Stimulated activated naive CD8-positive, alpha-beta T cell treated with anti-CD3 and anti-CD28 coated beads, Interleukin-15, amount 100 ng/mL, for 72 hours (primary cell): ENCODE data around the gene SFSWAP.
"Not testable (repeated sequence)": the region's sequence is repeated elsewhere in the genome, so short reads cannot be mapped to it uniquely, and the experiment has no call there.

Source experiments
- ATAC-seq: fragments of 150-1000 bp; cut with Tn5 transposase; 2 replicates; pipeline ENCODE4 v1.10.0; 2021; ENCODE audit warnings: mild to moderate bottlenecking, moderate library complexity
- DNase-seq, 2 donors: peaks; one replicate each; pipeline ENCODE4 v3.0.0; 2021 to 2022
- H3K27ac Mint-ChIP-seq, 2 donors: one replicate each; pipeline ENCODE4 v1.8.0; 2022; ENCODE audit warnings: mild to moderate bottlenecking in 2 of 2, mixed read lengths in 2 of 2, moderate library complexity in 2 of 2
- H3K27me3 Mint-ChIP-seq: one replicate; pipeline ENCODE4 v1.8.0; 2022; ENCODE audit warnings: mixed read lengths
- H3K4me1 Mint-ChIP-seq: one replicate; pipeline ENCODE4 v1.8.0; 2022; ENCODE audit warnings: mild to moderate bottlenecking, mixed read lengths
- H3K4me3 Mint-ChIP-seq, 2 donors: one replicate each; pipeline ENCODE4 v1.8.0; 2022; ENCODE audit warnings: mild to moderate bottlenecking in 2 of 2, mixed read lengths in 2 of 2, moderate library complexity in 1 of 2
- H3K9me3 Mint-ChIP-seq, 2 donors: one replicate each; pipeline ENCODE4 v1.8.0; 2022; ENCODE audit warnings: mixed read lengths in 2 of 2

SFSWAP gene

DNA sequence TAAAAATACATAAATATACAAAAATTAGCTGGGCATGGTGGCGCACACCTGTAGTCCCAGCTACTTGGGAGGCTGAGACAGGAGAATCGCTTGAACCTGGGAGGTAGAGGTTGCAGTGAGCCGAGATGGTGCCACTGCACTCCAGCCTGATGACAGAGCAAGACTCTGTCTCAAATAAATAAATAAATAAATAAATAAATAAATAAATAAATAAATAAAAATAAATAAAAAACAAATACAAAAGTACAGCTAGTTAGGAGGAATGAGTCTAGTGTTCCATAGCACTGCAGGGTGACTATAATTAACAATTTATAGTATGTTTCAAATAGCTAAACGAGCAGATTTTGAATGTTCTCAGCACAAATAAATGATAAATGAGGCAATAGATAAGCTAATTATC lies 4.2 kb upstream of the SFSWAP start:
- Mint-ChIP-seq H3K9me3 (peaks cover 10 to 36% of the 10 kb centered on the region in 2 donors), H3K4me1 (peaks cover 14% of the 10 kb centered on the region)
- not testable (repeated sequence) for H3K27ac Mint-ChIP-seq, H3K27me3 Mint-ChIP-seq, DNase-seq, ATAC-seq, H3K4me3 Mint-ChIP-seq

GRCh38 chr12:131709226-131709625 lies 1.7 kb upstream of the SFSWAP start:
- peaks cover 30% of the 10 kb centered on the region for H3K4me1 Mint-ChIP-seq
- H3K9me3 Mint-ChIP-seq, result peaks cover 10 to 27% of the 10 kb centered on the region in 2 donors
- no peak for ATAC-seq
- peak overlapping the region; percentile 86 to 94 for H3K4me3 Mint-ChIP-seq
- H3K27ac Mint-ChIP-seq, result no peak overlapping the region
- DNase-seq, result no peak
- H3K27me3 Mint-ChIP-seq, result no peaks in the 10 kb centered on the region

- H3K27me3 Mint-ChIP-seq, result no peaks in the 10 kb centered on the region
- peaks cover 10 to 13% of the 10 kb centered on the region in 2 donors for H3K9me3 Mint-ChIP-seq
- peak overlapping the region; percentile 86 to 94 for H3K4me3 Mint-ChIP-seq
- H3K4me1 Mint-ChIP-seq, result peaks cover 30% of the 10 kb centered on the region
- ATAC-seq, result peak; percentile 19
- H3K27ac Mint-ChIP-seq, result peak overlapping the region; percentile 100
- peak in 1 of 2 donors; percentile 13 for DNase-seq
These were observed 788 bp downstream of the SFSWAP start for GRCh38 chr12:131711551-131712205.

GRCh38 chr12:131713349-131713748 lies 2.5 kb downstream of the SFSWAP start:
- DNase-seq (no peak), ATAC-seq (no peak)
- peak overlapping the region in 1 of 2 donors; percentile 26 for H3K4me3 Mint-ChIP-seq
- H3K27me3 Mint-ChIP-seq, result no peaks in the 10 kb centered on the region
- H3K9me3 Mint-ChIP-seq, result peaks cover 10 to 13% of the 10 kb centered on the region in 2 donors
- H3K27ac Mint-ChIP-seq, result no peak overlapping the region
- H3K4me1 Mint-ChIP-seq, result peaks cover 30% of the 10 kb centered on the region

DNA sequence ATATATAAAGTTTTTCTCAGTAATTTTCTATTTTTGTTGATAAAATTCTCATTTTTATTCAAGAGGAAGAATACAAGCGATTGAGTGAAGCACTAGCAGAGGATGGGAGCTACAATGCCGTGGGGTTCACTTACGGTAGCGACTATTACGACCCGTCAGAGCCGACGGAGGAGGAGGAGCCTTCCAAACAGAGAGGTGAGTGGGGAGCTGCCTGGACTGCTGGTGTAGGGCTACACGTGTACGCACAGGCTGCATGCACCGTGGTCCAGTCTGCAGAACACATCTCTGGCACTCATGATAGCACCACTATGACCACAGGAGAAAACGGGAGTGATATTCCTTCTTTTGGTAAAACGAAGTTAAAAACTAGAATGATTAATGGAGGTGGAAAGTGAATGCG lies 3.9 kb downstream of the SFSWAP start:
- ATAC-seq (no peak), DNase-seq (no peak)
- Mint-ChIP-seq H3K4me1 (peaks cover 25% of the 10 kb centered on the region), H3K9me3 (peaks cover 0 to 2% of the 10 kb centered on the region in 2 donors), H3K4me3 (no peak overlapping the region), H3K27ac (no peak overlapping the region), H3K27me3 (no peaks in the 10 kb centered on the region)

GRCh38 chr12:131716282-131716681 lies 5.4 kb downstream of the SFSWAP start:
- ATAC-seq (no peak), DNase-seq (no peak)
- peak overlapping the region in 1 of 2 donors; percentile 54 for H3K27ac Mint-ChIP-seq
- H3K9me3 Mint-ChIP-seq, result no peaks in the 10 kb centered on the region
- no peak overlapping the region for H3K4me3 Mint-ChIP-seq
- H3K4me1 Mint-ChIP-seq, result peaks cover 22% of the 10 kb centered on the region
- H3K27me3 Mint-ChIP-seq, result no peaks in the 10 kb centered on the region

- ATAC-seq, result no peak
- Mint-ChIP-seq H3K4me1 (peaks cover 10% of the 10 kb centered on the region), H3K27ac (peak overlapping the region; percentile 35 to 79), H3K9me3 (no peaks in the 10 kb centered on the region), H3K4me3 (no peak overlapping the region), H3K27me3 (no peaks in the 10 kb centered on the region)
- no peak for DNase-seq
These were observed 9.4 kb downstream of the SFSWAP start for GRCh38 chr12:131720241-131720640.

GRCh38 chr12:131720921-131721320 lies 10.0 kb downstream of the SFSWAP start:
- H3K27ac Mint-ChIP-seq, result peak overlapping the region; percentile 59 to 80
- peaks cover 10% of the 10 kb centered on the region for H3K4me1 Mint-ChIP-seq
- no peak for ATAC-seq
- no peak for DNase-seq
- no peak overlapping the region for H3K4me3 Mint-ChIP-seq
- H3K27me3 Mint-ChIP-seq, result no peaks in the 10 kb centered on the region
- no peaks in the 10 kb centered on the region for H3K9me3 Mint-ChIP-seq

DNA sequence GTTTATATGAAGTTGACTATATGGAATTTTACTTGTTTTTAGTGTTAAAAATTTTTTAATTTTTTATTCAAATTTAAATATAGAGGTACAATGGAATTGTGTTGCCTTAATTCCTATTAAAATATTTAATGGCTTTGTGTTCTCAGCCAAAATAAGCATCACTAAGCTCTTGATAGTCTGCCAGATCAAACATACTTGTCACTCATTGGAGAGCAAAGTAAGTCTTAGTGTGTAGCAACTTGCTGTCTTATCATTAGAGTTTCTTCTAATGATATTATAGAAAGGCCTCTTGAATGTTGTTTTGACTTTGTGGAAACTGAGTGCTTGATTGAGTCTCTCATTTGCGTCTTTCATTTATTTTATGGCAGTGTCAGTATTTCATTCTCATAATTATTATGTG lies 10.7 kb downstream of the SFSWAP start:
- H3K9me3 Mint-ChIP-seq, result no peaks in the 10 kb centered on the region

GRCh38 chr12:131723532-131723931 lies 12.6 kb downstream of the SFSWAP start:
- DNase-seq, result no peak
- peaks cover 10% of the 10 kb centered on the region for H3K4me1 Mint-ChIP-seq
- peak overlapping the region in 1 of 2 donors; percentile 82 for H3K27ac Mint-ChIP-seq
- no peak overlapping the region for H3K4me3 Mint-ChIP-seq
- H3K27me3 Mint-ChIP-seq, result no peaks in the 10 kb centered on the region
- H3K9me3 Mint-ChIP-seq, result no peaks in the 10 kb centered on the region
- no peak for ATAC-seq

More for the DNA sequence above, 10.7 kb downstream of the SFSWAP start:
- Mint-ChIP-seq H3K27ac (no peak overlapping the region), H3K4me1 (peaks cover 10% of the 10 kb centered on the region), H3K27me3 (no peaks in the 10 kb centered on the region), H3K4me3 (no peak overlapping the region)
- DNase-seq (no peak), ATAC-seq (no peak)

GRCh38 chr12:131724534-131724933 lies 13.6 kb downstream of the SFSWAP start:
- H3K27ac Mint-ChIP-seq, result peak overlapping the region in 1 of 2 donors; percentile 39
- H3K4me1 Mint-ChIP-seq, result peaks cover 10% of the 10 kb centered on the region
- no peak for ATAC-seq
- H3K4me3 Mint-ChIP-seq, result no peak overlapping the region
- no peaks in the 10 kb centered on the region for H3K9me3 Mint-ChIP-seq
- H3K27me3 Mint-ChIP-seq, result no peaks in the 10 kb centered on the region
- no peak for DNase-seq

- H3K9me3 Mint-ChIP-seq, result no peaks in the 10 kb centered on the region
- no peaks in the 10 kb centered on the region for H3K27me3 Mint-ChIP-seq
- no peak overlapping the region for H3K4me3 Mint-ChIP-seq
- ATAC-seq (no peak), DNase-seq (no peak)
- no peak overlapping the region for H3K27ac Mint-ChIP-seq
- H3K4me1 Mint-ChIP-seq, result peaks cover 10% of the 10 kb centered on the region
These were observed 14.6 kb downstream of the SFSWAP start for GRCh38 chr12:131725503-131725902.

DNA sequence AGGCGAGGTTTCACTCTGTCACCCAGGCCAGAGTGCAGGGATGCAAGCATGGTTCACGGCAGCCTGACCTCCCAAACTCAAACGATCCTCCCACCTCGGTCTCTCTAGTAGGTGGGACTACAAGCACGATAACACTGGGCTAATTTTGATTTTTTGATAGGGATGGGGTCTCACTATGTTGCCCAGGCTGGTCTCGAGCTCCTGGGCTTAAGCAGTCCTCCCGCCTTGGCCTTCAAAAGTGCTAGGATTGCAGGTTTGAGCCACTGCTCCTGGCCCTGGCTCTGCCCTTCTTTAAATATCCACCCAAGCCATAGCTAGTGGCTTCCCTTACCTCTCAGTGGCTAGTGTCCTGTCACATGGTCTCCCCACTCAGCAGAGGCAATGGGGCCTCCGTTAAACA lies 17.8 kb downstream of the SFSWAP start:
- H3K4me1 Mint-ChIP-seq, result peaks cover under 1% of the 10 kb centered on the region
- H3K9me3 Mint-ChIP-seq, result no peaks in the 10 kb centered on the region
- no peak for DNase-seq
- no peaks in the 10 kb centered on the region for H3K27me3 Mint-ChIP-seq
- peak overlapping the region in 1 of 2 donors; percentile 46 for H3K27ac Mint-ChIP-seq
- H3K4me3 Mint-ChIP-seq, result no peak overlapping the region
- ATAC-seq, result no peak

DNA sequence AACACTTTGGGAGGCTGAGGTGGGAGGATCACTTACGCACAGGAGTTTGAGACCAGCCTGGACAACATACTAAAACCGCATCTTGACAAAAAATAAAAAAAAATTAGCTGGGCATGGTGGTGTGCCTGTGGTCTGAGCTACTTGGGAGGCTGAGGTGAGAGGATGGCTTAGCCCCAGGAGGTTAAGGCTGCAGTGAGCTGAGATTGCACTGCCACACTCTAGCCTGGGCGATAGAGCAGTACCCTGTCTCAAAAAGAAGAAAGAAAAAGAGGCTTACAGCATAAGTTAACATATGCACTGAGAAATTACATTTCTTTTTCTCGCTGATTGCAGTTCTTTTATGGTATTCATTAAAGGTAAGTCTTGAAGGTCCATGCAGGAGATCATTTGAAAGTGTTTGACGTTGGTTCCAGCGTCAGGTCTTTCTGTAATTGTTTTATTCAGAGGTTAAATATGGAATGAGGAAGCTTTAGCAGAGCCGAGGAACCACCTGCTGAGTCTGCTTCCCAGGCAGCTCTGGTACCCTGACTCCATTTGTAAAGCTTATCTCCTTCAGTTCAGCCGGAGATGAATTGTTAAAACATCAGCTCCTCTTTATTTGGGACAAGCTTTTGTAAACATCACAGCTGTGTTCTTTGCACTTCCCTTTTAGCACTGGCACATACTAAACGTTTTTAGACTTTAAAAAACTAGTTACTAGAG lies 18.5 kb downstream of the SFSWAP start:
- H3K27ac Mint-ChIP-seq, result peak overlapping the region in 1 of 2 donors; percentile 26
- no peak overlapping the region for H3K4me3 Mint-ChIP-seq
- H3K9me3 Mint-ChIP-seq, result no peaks in the 10 kb centered on the region
- ATAC-seq (no peak), DNase-seq (no peak)
- H3K27me3 Mint-ChIP-seq, result no peaks in the 10 kb centered on the region
- no peaks in the 10 kb centered on the region for H3K4me1 Mint-ChIP-seq

DNA sequence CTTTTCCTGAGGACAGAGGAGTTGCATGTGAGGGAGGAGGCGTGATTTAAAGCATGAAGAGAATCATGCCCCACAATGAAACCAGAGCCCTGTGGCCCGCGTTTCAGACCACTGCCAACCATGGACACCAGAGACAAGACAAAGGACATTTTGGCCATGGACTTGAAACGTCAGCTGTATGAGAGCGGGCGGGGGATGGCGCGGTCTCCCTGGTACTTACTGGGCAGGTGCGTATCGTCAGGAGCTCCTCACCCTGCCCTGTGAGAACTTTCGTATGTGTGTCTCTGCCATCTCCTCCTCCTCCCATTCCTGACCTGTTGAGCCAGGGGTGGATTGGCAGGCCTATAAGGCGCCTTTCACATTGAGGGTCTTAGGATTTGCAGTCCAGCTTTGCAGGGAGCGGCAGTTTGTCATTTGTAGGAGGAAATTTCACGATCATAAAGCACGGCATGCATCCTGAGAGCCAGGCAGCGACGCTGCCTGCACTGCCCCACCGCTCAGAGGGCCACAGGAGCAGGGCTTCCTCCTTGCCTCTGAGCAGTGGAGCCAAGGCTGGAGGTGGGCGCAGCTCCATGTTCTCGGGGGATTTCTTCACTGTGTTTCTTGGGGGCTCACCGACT lies 22.2 kb downstream of the SFSWAP start:
- Mint-ChIP-seq H3K9me3 (no peaks in the 10 kb centered on the region), H3K4me1 (no peaks in the 10 kb centered on the region), H3K4me3 (no peak overlapping the region), H3K27me3 (no peaks in the 10 kb centered on the region), H3K27ac (peak overlapping the region in 1 of 2 donors; percentile 19)
- ATAC-seq, result no peak
- DNase-seq, result no peak

DNA sequence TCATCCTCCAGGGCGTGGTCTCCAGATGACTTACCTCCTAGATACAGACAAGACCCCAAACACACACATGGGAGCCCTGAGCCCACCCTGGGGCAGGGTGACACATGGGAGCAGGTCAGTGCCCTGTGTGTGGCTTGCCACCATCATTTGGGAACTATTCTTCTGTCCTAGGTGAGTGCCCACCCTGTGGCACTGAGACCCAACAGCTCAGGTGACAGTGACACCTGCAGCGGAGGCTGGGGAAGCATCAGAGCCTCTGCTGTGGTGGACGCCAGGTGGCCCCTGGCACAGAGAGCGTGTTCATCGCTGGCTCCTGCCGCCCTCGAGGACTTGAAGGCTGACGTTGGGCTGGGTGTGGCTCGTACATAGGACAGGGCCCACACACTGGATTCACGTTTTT lies 23.0 kb downstream of the SFSWAP start:
- ATAC-seq, result peak; percentile 7
- Mint-ChIP-seq H3K4me1 (no peaks in the 10 kb centered on the region), H3K9me3 (no peaks in the 10 kb centered on the region), H3K27ac (peak overlapping the region; percentile 7 to 67), H3K4me3 (no peak overlapping the region), H3K27me3 (no peaks in the 10 kb centered on the region)
- no peak for DNase-seq
